ENCODE measurements around the gene PSORS1C1.
A peak's percentile ranks its signal among the peaks of the same experiment; 100 is the strongest.
"Not testable (repeated sequence)": the region's sequence is repeated elsewhere in the genome, so short reads cannot be mapped to it uniquely, and the experiment has no call there.

Gene PSORS1C1, protein sequence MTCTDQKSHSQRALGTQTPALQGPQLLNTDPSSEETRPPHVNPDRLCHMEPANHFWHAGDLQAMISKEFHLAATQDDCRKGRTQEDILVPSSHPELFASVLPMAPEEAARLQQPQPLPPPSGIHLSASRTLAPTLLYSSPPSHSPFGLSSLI

DNA sequence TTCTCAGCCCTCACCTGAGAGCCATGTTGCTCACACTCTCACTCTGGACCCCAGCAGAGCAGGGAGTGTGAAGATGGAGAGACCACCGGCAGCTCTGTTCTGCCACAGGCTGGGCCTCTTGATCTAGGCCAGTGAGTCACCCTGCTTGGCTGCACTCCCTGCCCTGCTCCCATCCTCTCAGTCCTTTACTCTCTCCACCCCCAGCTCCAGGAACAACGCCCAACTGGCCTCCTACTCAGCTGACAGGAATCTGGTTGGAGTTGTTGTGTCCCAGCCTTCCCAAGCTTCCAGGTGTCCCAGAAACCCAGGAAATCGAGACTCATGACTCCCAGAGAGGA lies at the start of gene PSORS1C1:
PSORS1C1 (plus strand) TSS at position 260 of the 338 bp plus-strand sequence. CDS start 14,833 bp downstream, outside the sequence.
- DNase-seq = no peak

DNA sequence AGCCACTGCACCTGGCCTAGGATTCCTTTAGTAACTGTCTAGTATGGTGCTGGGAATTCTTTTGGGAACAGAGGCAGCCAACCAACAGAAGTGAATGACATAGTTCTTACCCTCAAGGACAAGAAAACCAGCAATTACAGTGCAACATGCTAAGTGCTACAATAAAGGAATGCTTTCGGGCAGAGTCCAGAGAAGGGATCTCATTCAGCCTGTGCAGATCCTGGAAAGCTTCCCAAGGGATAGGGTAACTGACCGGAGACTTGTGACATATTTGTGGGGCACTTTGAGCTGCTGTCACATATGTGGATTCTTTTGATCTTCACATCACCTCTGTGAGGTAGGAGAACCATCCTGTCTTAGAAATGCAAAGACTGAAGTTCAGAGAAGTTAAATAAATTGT lies 49.0 kb upstream of the PSORS1C1 start:
- no peak for DNase-seq

DNA sequence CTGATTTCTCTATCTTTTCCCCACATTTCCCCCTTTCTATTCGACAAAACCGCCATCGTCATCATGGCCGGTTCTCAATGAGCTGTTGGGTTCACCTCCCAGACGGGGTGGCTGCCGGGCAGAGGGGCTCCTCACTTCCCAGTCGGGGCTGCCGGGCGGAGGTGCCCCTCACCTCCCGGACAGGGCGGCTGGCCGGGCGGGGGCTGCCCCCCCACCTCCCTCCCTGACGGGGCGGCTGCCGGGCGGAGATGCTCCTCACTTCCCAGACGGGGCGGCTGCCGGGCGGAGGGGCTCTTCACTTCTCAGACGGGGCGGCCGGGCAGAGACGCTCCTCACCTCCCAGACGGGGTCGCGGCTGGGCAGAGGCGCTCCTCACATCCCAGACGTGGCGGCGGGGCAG lies 47.6 kb upstream of the PSORS1C1 start:
- not testable (repeated sequence) for DNase-seq

DNA sequence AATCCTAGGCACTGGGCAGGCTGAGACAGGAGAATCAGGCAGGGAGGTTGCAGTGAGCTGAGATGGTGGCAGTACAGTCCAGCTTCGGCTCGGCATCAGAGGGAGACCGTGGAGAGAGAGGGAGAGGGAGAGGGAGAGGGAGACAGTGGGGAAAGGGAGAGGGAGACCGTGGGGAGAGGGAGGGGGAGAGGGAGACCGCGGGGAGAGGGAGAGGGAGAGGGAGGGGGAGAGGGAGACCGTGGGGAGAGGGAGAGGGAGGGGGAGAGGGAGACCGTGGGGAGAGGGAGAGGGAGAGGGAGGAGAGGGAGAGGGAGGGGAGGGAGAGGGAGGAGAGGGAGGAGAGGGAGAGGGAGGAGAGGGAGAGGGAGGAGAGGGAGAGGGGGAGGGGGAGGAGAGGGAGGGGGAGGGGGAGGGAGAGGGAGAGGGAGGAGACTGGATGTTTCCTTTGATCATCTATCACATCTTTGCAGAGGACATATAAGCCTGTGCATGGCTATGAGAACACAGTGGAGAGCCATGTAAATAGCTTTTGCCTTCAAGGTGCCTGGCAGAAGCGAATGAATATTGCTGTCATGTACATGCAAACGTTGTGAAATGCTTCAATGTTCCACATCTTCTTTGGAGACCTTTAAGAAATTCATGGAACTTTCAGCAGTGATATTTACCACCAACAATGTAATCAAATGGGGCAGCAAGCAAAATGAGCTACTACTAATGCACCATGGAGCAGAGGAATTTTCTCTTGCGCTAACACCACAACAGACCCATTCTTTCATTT lies 46.5 kb upstream of the PSORS1C1 start:
- not testable (repeated sequence) for DNase-seq

DNA sequence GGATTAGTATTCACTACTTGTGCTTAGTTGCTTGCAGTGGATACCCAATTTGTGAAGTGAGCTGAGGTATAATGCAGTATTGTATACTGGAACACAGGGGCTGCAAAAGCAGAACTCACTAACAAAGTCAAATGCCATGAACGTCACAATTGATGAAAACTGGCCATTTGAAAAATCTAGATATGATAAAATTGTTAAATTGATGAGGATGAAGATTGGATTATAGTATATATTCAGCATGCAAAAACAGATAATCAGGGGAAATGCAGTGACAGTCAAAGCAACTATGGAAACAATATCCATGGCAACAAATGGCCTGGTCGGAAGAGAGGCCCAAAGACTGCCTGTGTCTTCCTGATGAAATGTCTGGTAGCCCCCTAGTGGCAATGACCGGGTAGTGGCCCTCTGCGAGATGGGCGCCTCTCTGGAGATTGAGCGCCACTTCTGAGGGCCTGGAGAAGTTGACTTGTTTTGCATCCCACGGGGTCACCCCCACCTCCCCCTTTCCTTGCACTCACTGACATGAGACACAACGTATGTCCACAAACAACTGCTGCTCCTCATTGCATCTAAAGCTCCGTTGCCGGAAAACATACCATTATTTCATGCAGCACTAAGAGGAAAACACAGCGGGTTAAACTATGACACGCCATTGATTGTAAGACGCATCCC lies 45.8 kb upstream of the PSORS1C1 start:
- DNase-seq = peak; percentile 11

DNA sequence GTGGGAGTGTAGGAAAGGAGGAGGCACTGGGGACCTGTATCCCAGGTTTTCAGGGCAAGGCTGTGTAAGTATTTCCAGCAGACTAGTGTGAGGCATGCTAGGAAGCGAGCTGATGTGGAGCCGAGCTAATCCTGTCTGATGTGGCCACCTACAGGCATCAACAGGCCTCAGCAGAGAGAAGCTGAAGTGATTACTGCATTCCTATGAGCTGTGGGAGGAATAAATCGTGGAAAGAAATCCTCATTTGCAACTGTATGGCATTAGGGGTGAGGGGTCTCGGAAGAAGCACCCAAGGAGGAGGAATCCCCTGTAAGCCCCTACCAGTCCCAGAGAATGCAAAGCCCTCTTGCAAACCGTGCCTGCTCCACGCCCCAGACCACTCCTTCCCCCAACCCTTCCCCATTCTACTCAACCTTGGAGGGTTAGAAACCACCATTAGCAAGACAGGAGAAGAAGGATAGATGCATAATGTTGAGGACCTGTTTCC lies 43.8 kb upstream of the PSORS1C1 start:
- DNase-seq = no peak

DNA sequence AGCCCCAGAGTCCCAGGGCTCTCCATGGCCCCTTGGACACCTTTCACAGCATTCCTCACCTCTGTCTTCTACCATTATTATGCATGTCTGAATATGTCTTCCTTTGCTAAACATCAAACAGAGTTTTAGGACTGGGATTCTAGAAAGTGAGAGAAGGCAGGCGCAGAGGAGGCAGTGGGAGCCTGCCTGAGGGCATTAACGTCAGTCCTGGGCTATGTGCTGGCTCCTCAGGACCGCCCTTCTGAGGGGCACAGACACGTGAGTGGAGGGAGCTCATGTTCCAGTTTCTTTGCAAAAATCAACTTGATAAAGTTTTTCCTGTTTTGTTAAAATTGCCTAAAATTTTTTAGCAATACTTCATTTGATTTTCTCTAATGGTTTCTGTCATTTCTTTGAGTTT lies 40.2 kb upstream of the PSORS1C1 start:
- no peak for DNase-seq

DNA sequence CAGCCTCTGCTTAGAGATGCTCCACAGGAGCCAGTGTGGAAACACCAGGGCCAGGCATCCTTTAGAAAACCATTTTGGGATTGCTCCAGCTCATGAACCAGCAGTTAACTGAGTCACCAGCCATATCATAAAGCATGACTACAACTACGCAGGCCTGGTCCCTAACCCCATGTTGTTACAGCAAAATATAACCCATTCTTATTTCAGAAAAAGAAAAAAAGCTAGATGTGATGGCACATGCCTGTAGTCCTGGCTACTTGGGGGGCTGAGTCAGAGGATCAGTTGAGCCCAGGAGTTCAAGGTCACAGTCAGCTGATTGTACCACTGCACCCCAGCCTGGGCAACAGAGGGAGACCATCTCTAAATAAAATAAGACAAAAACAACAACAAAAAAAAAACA lies 39.1 kb upstream of the PSORS1C1 start:
- no peak for DNase-seq

DNA sequence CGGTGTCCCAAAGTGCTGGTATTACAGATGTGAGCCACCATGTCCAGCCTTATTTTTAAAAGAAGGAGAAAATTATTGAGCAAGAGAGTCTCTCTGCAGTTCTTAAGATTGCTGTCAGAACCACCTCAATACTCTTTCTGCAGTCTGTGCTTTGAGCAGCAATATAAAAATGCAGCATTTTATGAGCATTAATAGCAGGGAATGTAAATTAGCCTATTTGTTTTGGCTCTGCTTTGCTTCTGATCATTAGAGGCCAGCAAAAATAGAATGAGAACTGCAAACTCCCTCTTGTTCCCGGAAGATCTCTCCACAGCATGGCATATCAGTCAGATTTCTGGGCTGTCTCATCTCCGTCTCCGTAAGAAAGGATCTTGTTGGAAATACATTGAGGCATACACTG lies 38.0 kb upstream of the PSORS1C1 start:
- DNase-seq = no peak

DNA sequence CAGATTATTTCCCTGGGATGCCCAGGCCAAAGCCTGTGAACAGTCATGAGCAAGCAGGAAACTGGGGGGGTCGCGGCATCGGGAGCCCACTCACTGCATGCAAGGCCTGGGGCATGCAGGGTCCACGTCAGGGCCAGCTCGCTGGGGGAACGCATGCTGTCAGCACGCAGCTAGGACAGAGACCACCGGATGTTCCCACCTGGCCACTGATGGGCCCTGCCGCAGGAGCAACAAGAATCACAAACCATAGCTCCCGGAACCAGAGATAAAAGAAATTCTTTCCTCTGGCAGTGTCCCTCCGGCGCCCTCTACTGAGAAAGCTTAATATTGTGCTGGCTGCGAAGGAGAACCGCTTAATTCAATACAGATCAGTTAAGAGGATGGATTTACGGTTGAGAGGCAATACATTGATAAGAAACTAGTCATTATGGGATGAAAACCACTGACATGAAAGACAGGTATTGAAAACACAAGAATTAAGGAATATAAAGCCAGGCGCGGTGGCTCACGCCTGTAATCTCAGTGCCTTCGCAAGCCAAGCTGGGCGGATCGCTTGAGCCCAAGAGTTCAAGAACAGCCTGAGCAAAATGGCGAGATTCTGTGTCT lies 34.8 kb upstream of the PSORS1C1 start:
- DNase-seq = peak; percentile 30

DNA sequence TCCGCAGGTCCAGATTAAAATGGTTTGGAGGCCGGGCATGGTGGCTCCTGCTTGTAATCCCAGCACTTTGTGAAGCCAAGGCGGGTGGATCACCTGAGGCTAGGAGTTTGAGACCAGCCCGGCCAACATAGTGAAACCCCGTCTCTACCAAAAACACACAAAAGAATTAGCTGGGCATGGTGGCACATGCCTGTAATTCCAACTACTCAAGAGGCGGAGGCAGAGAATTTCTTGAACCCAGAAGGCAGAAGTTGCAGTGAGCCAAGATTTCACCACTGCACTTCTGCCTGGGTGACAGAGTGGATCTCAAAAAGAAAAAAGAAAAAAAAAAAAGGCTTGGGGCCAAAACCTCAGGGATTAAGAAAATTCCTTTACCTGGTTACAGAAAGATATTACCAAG lies 32.7 kb upstream of the PSORS1C1 start:
- DNase-seq = no peak

DNA sequence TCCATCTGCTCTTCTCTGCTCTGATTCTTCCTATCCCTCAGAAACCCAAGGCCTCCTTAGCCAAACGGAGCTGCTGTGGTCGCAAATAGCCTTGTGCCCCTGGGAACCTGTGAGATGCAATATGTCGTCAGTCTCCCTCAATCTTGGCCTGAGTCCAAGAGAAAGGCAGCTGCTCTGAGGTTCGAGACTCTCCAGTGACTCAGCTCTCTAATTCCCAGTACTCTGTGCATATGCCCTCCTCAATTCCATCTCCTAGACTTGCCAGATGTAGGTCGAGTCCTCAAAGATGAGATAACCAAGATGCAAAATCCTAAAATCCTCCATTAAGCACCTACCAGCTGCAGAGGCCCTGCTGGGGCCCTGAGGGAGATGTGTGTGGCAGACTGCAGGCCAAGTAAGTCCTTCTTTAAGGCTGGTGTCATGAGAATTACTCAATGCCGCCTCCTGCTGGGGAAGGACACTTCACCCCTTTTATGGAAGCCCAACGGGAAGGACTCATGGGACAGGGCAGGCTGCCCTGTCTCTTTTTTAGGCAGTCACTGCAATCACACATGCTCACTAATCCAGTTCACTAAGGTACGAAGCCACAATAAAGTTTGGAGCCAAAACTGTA lies 30.8 kb upstream of the PSORS1C1 start:
- no peak for DNase-seq

DNA sequence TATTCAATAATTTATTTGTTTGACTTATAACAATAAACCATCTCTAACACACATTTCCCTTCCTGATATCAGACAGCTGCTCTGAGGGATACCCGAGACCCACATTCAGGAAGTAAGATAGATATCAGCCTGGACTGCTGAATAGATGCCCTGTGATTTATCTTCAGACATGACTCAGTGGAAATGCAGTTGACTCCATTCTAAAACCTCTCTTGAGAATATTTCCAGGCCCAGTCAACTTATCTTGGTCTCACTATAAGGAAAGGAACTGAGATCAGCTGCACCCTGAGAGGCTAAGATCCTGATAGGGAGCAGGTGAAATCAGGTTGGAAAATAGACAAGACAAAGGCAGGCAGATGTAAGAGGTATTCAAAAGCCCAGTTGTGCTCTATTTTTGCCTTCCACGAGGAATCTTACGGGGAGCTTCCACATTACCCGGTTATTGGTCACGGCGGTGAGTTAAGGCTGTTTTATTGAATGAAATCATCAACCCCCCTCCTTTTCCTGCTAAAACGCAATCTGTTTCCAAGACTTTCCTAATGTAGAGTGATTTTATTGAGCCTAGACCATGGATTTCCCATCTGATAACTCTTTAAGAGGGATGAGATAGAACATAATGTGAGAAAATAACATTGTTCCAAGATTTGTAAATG lies 27.7 kb upstream of the PSORS1C1 start:
- no peak for DNase-seq

DNA sequence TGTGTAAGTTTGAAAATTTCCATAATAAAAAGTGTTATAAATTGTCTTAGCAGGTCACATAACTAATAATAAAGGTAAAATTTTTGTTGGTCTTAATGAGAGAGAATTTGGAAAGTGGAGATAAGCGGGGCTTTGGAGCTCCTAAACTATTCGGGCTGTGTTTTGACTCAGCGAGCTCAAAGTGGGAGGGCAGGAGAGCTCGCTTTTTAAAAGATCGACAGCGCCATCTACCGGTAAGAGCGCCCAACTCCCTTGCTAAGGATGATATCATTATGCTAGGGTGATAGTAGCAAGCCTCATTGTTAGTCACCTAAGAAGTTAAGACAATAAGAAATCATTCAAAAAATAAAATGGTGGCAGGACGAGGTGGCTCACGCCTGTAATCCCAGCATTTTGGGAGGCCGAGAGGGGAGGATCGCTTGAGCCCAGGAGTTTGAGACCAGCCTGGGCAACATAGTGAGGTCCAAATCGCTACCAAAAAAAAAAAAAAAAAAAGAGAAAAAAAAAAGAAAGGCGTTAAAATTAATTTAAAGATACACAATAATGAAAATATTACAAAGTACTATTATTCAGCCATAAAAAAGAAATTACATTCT lies 27.0 kb upstream of the PSORS1C1 start:
- DNase-seq = peak; percentile 18

DNA sequence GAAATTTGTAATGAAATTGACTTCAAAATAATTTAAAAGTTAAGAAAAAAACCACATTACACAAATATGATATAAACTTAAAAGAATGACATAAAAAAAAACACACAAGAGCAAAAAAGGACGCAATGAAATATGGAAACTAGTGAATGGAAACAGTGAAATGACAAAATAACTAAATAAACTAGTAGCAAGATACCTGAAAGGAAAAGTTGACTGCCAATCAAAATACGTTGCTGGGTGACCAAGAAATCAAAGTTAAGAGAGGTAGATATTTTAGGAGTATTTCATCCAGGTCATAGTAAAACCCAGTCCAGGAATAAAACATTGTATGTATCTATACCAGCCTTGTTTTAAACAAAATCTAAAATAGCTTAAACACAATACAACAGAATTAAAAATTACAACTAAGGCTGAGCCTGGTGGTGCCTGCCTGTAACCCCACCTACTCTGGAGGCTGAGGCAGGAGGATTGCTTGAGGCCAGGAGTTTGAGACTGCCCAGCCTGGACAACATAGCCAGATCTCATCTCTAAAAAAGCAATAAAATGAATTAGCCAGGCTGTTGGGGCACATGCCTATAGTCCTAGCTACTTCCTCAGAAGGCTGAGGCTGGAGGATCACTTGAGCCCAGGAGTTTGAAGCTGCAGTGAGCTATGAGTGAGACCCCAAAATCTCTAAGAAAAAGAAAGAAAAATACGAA lies 24.2 kb upstream of the PSORS1C1 start:
- no peak for DNase-seq

DNA sequence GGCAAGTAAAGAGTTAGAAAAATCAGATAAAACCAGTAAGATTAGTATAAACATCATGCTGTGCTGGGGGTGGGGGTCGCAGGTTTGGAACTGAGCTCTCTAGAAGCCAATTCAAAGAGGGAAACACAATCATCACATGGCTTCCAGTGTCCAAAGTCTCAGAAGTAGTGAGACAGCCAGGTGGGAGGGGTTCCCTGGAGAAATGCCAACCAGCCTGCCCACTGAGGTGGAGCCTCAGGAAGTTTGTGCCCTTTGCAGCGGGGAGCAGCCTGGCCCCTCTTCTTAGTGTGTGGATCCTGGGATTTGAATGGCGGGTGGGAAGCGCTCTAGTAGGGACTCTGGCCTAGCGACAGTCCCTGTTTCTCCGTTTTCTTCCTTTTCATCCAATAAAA lies 23.6 kb upstream of the PSORS1C1 start:
- DNase-seq = no peak

DNA sequence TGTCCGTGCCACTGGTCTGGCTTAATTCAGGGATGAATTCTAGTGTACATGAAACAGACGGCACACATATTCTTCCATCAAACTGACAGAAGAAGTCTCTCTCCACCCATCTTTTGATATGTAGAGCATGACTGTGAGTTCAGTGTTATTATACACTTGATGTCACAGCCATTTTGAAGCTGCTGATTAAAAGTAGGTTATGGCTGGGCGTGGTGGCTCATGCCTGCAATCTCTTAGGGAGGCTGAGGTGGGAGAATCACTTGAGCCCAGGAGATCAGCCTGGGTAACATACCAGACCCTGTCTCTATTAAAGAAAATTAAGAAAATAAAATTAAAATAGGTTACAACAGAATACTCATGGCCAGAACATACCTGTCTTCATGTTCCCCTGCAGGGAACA lies 22.9 kb upstream of the PSORS1C1 start:
- no peak for DNase-seq

DNA sequence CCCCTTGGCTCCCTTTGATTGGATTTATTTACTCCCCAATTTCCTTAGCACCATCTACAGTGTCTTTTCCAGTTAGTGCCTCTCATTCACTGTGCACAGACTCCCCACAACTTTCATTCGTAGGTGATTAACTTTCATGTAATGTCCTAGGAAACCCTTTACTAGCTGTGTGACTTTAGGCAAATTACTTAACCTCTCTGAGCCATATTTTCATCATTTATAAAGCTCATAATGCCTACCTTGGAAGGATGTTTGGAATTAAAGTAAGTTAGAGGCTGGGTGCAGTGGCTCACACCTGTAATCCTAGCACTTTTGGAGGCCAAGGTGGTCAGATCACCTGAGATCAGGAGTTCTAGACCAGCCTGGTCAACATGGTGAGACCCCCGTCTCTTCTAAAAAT lies 22.4 kb upstream of the PSORS1C1 start:
- DNase-seq = no peak

DNA sequence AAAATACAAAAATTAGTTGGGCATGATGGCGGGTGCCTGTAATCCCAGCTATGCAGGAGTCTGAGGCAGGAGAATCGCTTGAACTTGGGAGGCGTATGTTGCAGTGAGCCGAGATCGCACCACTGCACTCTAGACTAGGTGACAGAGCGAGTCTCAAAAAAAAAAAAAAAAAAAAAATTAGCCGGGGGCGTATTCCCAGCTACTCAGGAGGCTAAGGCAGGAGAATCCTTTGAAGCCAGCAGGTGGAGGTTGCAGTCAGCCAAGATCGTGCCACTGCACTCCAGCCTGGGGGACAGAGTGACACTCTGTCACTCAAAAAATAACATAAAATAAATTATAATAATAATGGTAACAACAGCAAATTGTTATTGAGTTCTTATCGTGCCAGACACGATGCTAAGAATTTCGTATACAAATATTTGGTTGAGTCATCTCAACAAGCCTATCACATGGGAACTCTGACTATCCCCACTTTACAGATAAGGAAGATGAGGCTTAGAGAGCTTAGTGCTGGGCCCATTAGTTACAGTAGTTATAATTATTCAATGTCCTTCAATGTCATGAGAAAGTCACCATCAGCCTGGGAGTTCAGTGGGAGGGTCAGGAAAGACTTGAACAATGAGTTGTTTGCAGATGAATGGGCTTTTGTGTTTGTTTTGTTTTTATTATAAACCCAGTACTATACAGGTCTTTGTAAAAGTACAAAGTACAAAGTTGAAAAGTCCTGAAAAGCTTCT lies 21.7 kb upstream of the PSORS1C1 start:
- no peak for DNase-seq

DNA sequence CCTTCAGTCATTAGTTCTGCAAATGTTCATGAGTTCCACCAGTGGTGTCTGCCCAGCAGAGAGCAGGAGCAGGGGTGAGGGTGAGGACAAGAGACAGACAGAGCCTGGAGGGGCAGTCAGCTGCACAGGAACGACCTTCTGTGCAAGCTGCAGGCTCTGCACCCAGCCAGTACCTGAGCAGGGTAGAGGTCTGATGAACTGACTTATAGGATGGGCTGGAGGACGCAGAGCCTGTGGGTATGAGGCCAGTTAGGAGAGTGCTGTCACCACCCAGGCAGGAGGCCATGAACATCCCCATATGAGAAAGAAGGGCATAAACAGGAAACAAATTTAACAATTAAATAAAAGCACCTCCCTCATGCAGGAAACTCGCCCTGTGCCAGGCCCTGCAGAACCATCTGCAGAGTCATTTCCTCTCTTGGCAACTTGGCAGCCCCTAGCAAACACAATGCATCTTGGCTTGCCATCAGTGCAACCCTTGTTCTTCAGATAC lies 20.2 kb upstream of the PSORS1C1 start:
- no peak for DNase-seq

DNA sequence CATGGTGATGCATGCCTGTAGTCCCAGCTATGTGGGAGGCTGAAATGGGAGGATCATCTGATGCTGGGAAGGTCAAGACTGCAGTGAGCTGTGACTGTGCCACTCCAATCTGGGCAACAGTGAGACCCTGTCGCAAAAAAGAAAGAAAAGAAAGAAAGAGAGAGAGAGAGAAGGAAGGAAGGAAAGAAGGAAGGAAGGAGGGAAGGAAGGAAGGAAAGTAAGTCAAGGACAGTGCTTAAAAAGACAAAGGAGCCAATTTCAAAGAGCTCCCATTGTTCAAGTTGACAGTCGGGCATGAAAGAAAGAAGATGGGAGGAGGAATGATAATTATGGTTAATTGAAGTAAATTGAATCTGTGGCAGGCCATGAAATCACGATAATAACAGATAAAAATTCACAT lies 18.4 kb upstream of the PSORS1C1 start:
- DNase-seq = no peak
